ENCODE data around the gene CRTC3. TPM values are rescaled to one million over a fixed set of nuclear protein-coding genes. Genes with fewer than 3 reads are reported as not detected.

CRTC3 gene
- total RNA-seq, 1 experiment from 2014 or later: 35.3 TPM

GRCh38 chr15:90600954-90601353, 71.2 kb downstream of the CRTC3 start:
- Histone ChIP-seq H3K36me3 (ENCODE audit: insufficient read depth, low read length, poor library complexity, severe bottlenecking) (no peaks in the 10 kb centered on the region), H3K4me3 (ENCODE audit: low read depth, low read length, poor library complexity, severe bottlenecking) (no peak overlapping the region), H3K9me3 (ENCODE audit: low read depth, low read length, poor library complexity, severe bottlenecking) (no peaks in the 10 kb centered on the region), H3K27me3 (replicated peaks; ENCODE audit: insufficient read depth, low read depth, low read length, poor library complexity) (no peaks in the 10 kb centered on the region), H3K4me1 (ENCODE audit: insufficient read depth, low read length, poor library complexity, severe bottlenecking) (no peaks in the 10 kb centered on the region), H3K27ac (ENCODE audit: low read depth, low read length, poor library complexity, severe bottlenecking) (no peak overlapping the region)
- TF ChIP-seq EZH2 (IDR thresholded peaks at IDR 0.05; ENCODE audit: borderline replicate concordance, low read depth, low read length, poor library complexity, severe bottlenecking) (no peak), CTCF (conservative IDR thresholded peaks at IDR 0.05; ENCODE audit: low read depth, low read length) (no peak)
- CTCF ChIA-PET: no interaction called here
- DNase-seq (ENCODE audit: low spot score): no peak
- POLR2A ChIA-PET (ENCODE audit: low non-redundant PET): no interaction called here
- BruUV-seq (replicated peaks): no TSS peak
- intact Hi-C loops (cut with micrococcal nuclease; ENCODE audit: unreplicated experiment): no loop called here

GRCh38 chr15:90603893-90604292, 74.2 kb downstream of the CRTC3 start:
- Histone ChIP-seq H3K27me3 (replicated peaks; ENCODE audit: insufficient read depth, low read depth, low read length, poor library complexity) (no peaks in the 10 kb centered on the region), H3K4me3 (ENCODE audit: low read depth, low read length, poor library complexity, severe bottlenecking) (no peak overlapping the region), H3K4me1 (ENCODE audit: insufficient read depth, low read length, poor library complexity, severe bottlenecking) (no peaks in the 10 kb centered on the region), H3K27ac (ENCODE audit: low read depth, low read length, poor library complexity, severe bottlenecking) (no peak overlapping the region), H3K36me3 (ENCODE audit: insufficient read depth, low read length, poor library complexity, severe bottlenecking) (no peaks in the 10 kb centered on the region), H3K9me3 (ENCODE audit: low read depth, low read length, poor library complexity, severe bottlenecking) (no peaks in the 10 kb centered on the region)
- BruUV-seq (replicated peaks): no TSS peak
- DNase-seq (ENCODE audit: low spot score): peak; percentile 52
- ChIA-PET CTCF (no interaction called here), POLR2A (ENCODE audit: low non-redundant PET) (no interaction called here)
- TF ChIP-seq EZH2 (IDR thresholded peaks at IDR 0.05; ENCODE audit: borderline replicate concordance, low read depth, low read length, poor library complexity, severe bottlenecking): no peak
- TF ChIP-seq CTCF (conservative IDR thresholded peaks at IDR 0.05; ENCODE audit: low read depth, low read length): peak; percentile 79
- intact Hi-C loops (cut with micrococcal nuclease; ENCODE audit: unreplicated experiment): no loop called here

- DNase-seq (ENCODE audit: low spot score): no peak
- H3K9me3 ChIP-seq (ENCODE audit: low read depth, low read length, poor library complexity, severe bottlenecking): no peaks in the 10 kb centered on the region
- ChIA-PET CTCF (no interaction called here), POLR2A (ENCODE audit: low non-redundant PET) (no interaction called here)
- H3K4me3 ChIP-seq (ENCODE audit: low read depth, low read length, poor library complexity, severe bottlenecking): no peak overlapping the region
- H3K27me3 ChIP-seq (replicated peaks; ENCODE audit: insufficient read depth, low read depth, low read length, poor library complexity): no peaks in the 10 kb centered on the region
- intact Hi-C loops (cut with micrococcal nuclease; ENCODE audit: unreplicated experiment): no loop called here
- no peaks in the 10 kb centered on the region for H3K4me1 ChIP-seq (ENCODE audit: insufficient read depth, low read length, poor library complexity, severe bottlenecking)
- no peak overlapping the region for H3K27ac ChIP-seq (ENCODE audit: low read depth, low read length, poor library complexity, severe bottlenecking)
- no peaks in the 10 kb centered on the region for H3K36me3 ChIP-seq (ENCODE audit: insufficient read depth, low read length, poor library complexity, severe bottlenecking)
- BruUV-seq (replicated peaks): no TSS peak
- TF ChIP-seq EZH2 (IDR thresholded peaks at IDR 0.05; ENCODE audit: borderline replicate concordance, low read depth, low read length, poor library complexity, severe bottlenecking) (no peak), CTCF (conservative IDR thresholded peaks at IDR 0.05; ENCODE audit: low read depth, low read length) (no peak)
Measured at GRCh38 chr15:90606641-90607040, 76.9 kb downstream of the CRTC3 start.

Measured in A673 (cell line).